ENCODE results near the gene ANKS1B.

The ANKS1B gene

GRCh38 chr12:99176871-99177270 is 807.9 kb downstream of the ANKS1B start:
- no peak for DNase-seq (ENCODE audit: low spot score)

GRCh38 chr12:99170461-99170860 is 814.3 kb downstream of the ANKS1B start:
- DNase-seq (ENCODE audit: low spot score) = no peak

GRCh38 chr12:99170037-99170436 is 814.7 kb downstream of the ANKS1B start:
- DNase-seq (ENCODE audit: low spot score) = no peak

- DNase-seq (ENCODE audit: low spot score) = no peak
Observed at GRCh38 chr12:99157946-99158345, 826.8 kb downstream of the ANKS1B start.

- DNase-seq (ENCODE audit: low spot score) = no peak
Observed at GRCh38 chr12:99154983-99155336, 829.8 kb downstream of the ANKS1B start.

GRCh38 chr12:99154216-99154982 is 830.3 kb downstream of the ANKS1B start:
- DNase-seq (ENCODE audit: low spot score) = no peak

GRCh38 chr12:99153293-99153692 is 831.4 kb downstream of the ANKS1B start:
- DNase-seq (ENCODE audit: low spot score) = no peak

GRCh38 chr12:99152337-99152736 is 832.4 kb downstream of the ANKS1B start:
- no peak for DNase-seq (ENCODE audit: low spot score)

GRCh38 chr12:99151744-99152143 is 833.0 kb downstream of the ANKS1B start:
- no peak for DNase-seq (ENCODE audit: low spot score)

- no peak for DNase-seq (ENCODE audit: low spot score)
Observed at GRCh38 chr12:99147130-99147529, 837.6 kb downstream of the ANKS1B start.

- DNase-seq (ENCODE audit: low spot score) = no peak
Observed at GRCh38 chr12:99146730-99147129, 838.0 kb downstream of the ANKS1B start.

GRCh38 chr12:99146185-99146584 is 838.6 kb downstream of the ANKS1B start:
- no peak for DNase-seq (ENCODE audit: low spot score)

- no peak for DNase-seq (ENCODE audit: low spot score)
Observed at GRCh38 chr12:99142651-99143050, 842.1 kb downstream of the ANKS1B start.

- DNase-seq (ENCODE audit: low spot score) = no peak
Observed at GRCh38 chr12:99140017-99140720, 844.6 kb downstream of the ANKS1B start.

- DNase-seq (ENCODE audit: low spot score) = no peak
Observed at GRCh38 chr12:99138393-99138792, 846.3 kb downstream of the ANKS1B start.

- DNase-seq (ENCODE audit: low spot score) = no peak
Observed at GRCh38 chr12:99137124-99137855, 847.4 kb downstream of the ANKS1B start.

GRCh38 chr12:99136516-99136915 is 848.2 kb downstream of the ANKS1B start:
- DNase-seq (ENCODE audit: low spot score) = no peak

- DNase-seq (ENCODE audit: low spot score) = no peak
Observed at GRCh38 chr12:99135376-99135775, 849.4 kb downstream of the ANKS1B start.

- DNase-seq (ENCODE audit: low spot score) = no peak
Observed at GRCh38 chr12:99133401-99133800, 851.3 kb downstream of the ANKS1B start.

GRCh38 chr12:99131751-99132199 is 853.0 kb downstream of the ANKS1B start:
- DNase-seq (ENCODE audit: low spot score) = no peak

- no peak for DNase-seq (ENCODE audit: low spot score)
Observed at GRCh38 chr12:99130808-99131553, 853.8 kb downstream of the ANKS1B start.

GRCh38 chr12:99128246-99128802 is 856.4 kb downstream of the ANKS1B start:
- no peak for DNase-seq (ENCODE audit: low spot score)
